Heart left ventricle (tissue), 13 donors: ENCODE measurements around the gene AKAP13.

Experiments used
- POLR2A ChIP-seq, 2 donors: fragments of 450-650 bp; IDR thresholded peaks; one replicate each; pipeline ENCODE4 v1.6.1; 2017; ENCODE audit warnings: antibody characterized with exemption in 2 of 2, mild to moderate bottlenecking in 2 of 2, moderate library complexity in 2 of 2
- TF ChIP-seq, protein P1 (sequence below), 12 donors: fragments of 200-600 bp; sonication (generic) in 4 of 12; IDR thresholded peaks; one replicate each; pipeline versions ENCODE4 v1.5.0 to v1.8.0; 2018 to 2022; ENCODE audit warnings: antibody characterized with exemption in 12 of 12, mild to moderate bottlenecking in 5 of 12
- donor health status: ischemic (EF 13 %, LVEDD 7.1; RV severe dilation, severe dysfunction).
- donor health status: DM: no; HTN: yes; CAD: no.
- donor health status: DM: no; HTN: no; CAD: no.
- donor health status: ischemic (EF 25% LVEDD 6.9; RV normal size, moderate dysfunction).
- donor health status: ischemic (EF 25% LVEDD 5.7; RV mildly dilated, moderate dysfunction).
- donor health status: ischemic (EF 35%, LVEDD 5.7; RV mildly dilated, moderate dysfunction).
- donor health status: nonischemic (EF 11% LVEDD 7.7; RV severe dilation, severe dysfunction).
- donor health status: DM: yes; HTN: yes; CAD: no.
- donor health status: PGD.
- donor health status: ischemic (EF 29% LVEDD 5.4; RV normal size, mild dysfunction).
- donor health status: nonischemic (EF 23%, LVEDD 6.1; RV moderate dilation, normal function).

DNA sequence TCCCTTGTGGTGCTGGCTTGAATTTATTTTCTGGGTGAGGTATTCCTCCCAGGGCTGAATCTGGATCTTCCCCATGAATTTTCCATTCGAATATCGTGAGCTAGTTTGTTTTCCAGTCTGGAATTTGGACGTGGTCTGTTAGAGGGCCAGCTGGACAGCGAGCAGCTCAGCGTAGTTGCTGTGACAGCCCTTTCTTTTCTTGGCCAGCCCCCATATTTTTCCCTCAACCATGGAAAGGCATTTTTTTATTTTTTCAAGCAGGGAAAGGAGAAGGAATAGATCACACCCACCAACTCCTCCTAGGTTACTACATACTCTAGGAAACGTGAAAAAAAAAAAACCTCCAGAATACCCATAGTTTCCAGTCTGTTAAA, 262.3 kb downstream of the AKAP13 start:
- TF ChIP-seq, protein P1, sequence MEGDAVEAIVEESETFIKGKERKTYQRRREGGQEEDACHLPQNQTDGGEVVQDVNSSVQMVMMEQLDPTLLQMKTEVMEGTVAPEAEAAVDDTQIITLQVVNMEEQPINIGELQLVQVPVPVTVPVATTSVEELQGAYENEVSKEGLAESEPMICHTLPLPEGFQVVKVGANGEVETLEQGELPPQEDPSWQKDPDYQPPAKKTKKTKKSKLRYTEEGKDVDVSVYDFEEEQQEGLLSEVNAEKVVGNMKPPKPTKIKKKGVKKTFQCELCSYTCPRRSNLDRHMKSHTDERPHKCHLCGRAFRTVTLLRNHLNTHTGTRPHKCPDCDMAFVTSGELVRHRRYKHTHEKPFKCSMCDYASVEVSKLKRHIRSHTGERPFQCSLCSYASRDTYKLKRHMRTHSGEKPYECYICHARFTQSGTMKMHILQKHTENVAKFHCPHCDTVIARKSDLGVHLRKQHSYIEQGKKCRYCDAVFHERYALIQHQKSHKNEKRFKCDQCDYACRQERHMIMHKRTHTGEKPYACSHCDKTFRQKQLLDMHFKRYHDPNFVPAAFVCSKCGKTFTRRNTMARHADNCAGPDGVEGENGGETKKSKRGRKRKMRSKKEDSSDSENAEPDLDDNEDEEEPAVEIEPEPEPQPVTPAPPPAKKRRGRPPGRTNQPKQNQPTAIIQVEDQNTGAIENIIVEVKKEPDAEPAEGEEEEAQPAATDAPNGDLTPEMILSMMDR (IDR thresholded peaks at IDR 0.05): peak in 1 of 12 donors; percentile 7
- no peak for TF ChIP-seq POLR2A (IDR thresholded peaks at IDR 0.05)
